HG03442 (cell line): ENCODE results near the gene RNF187.
"Not testable (repeated sequence)": the region's sequence is repeated elsewhere in the genome, so short reads cannot be mapped to it uniquely, and the experiment has no call there.

Experiments
- ATAC-seq: cut with Tn5 transposase; IDR thresholded peaks from one replicate; pipeline ENCODE4 v1.9.1; 2021; ENCODE audit warnings: mild to moderate bottlenecking, moderate library complexity; ENCODE audit not compliant: unreplicated experiment

Gene RNF187

GRCh38 chr1:228483789-228484188, 3.4 kb upstream of the RNF187 start:
- ATAC-seq = no peak

- ATAC-seq = peak; percentile 55
These were observed 416 bp upstream of the RNF187 start for GRCh38 chr1:228486596-228487335.

GRCh38 chr1:228488125-228488817, 1.1 kb downstream of the RNF187 start:
- ATAC-seq = peak; percentile 3

- ATAC-seq = no peak
These were observed 1.9 kb downstream of the RNF187 start for GRCh38 chr1:228488818-228489674.

- ATAC-seq = no peak
These were observed 3.2 kb downstream of the RNF187 start for GRCh38 chr1:228490120-228491078.

GRCh38 chr1:228493141-228494043, 6.2 kb downstream of the RNF187 start:
- ATAC-seq = no peak

GRCh38 chr1:228494044-228494353, 6.8 kb downstream of the RNF187 start:
- ATAC-seq = no peak

GRCh38 chr1:228494391-228494790, 7.2 kb downstream of the RNF187 start:
- ATAC-seq = no peak

GRCh38 chr1:228494970-228495853, 8.0 kb downstream of the RNF187 start:
- ATAC-seq = no peak

- no peak for ATAC-seq
These were observed 8.9 kb downstream of the RNF187 start for GRCh38 chr1:228496084-228496483.

- ATAC-seq = no peak
These were observed 9.3 kb downstream of the RNF187 start for GRCh38 chr1:228496494-228496893.

- no peak for ATAC-seq
These were observed 10.0 kb downstream of the RNF187 start for GRCh38 chr1:228497206-228497605.

GRCh38 chr1:228497817-228498216, 10.6 kb downstream of the RNF187 start:
- no peak for ATAC-seq

GRCh38 chr1:228500143-228500734, 13.1 kb downstream of the RNF187 start:
- no peak for ATAC-seq

GRCh38 chr1:228500901-228501871, 14.0 kb downstream of the RNF187 start:
- ATAC-seq = peak; percentile 96

GRCh38 chr1:228502522-228502921, 15.3 kb downstream of the RNF187 start:
- ATAC-seq = no peak

- not testable (repeated sequence) for ATAC-seq
These were observed 18.8 kb downstream of the RNF187 start for GRCh38 chr1:228505944-228506343.
